ENCODE results near the gene GNPTG. TPM values are rescaled to one million over a fixed set of nuclear protein-coding genes. Genes with fewer than 3 reads are reported as not detected.

Gene GNPTG
- total and polyA plus RNA-seq, 2 of the 8 experiments (the other 6 are each of a cell fraction or from before 2014, with no cell fraction given), result 26.2 to 51.2 TPM

- Histone ChIP-seq H2AFZ (ENCODE audit: low read length) (no peak overlapping the region), H3K36me3 (ENCODE audit: control insufficient read depth in 2 of 4, insufficient read depth in 4 of 4, low read length in 3 of 4) (peaks cover 52 to 79% (median 68%) of the 10 kb centered on the region in 4 experiments), H3K79me1 (ENCODE audit: low read depth, low read length) (peaks cover 13% of the 10 kb centered on the region), H3K4ac (replicated peaks; ENCODE audit: insufficient read length, low read depth, low read length) (no peak overlapping the region), H3K27ac (ENCODE audit: low read depth, low read length) (no peak overlapping the region), H2BK12ac (ENCODE audit: low read depth, low read length) (no peak overlapping the region), H3K4me1 (replicated peaks in 1 of 4; ENCODE audit: control insufficient read depth in 3 of 4, insufficient read depth in 4 of 4, low read length in 3 of 4) (no peaks in the 10 kb centered on the region; a peak in 1 of 7 replicates), H4K91ac (replicated peaks; ENCODE audit: insufficient read length, low read length) (no peak overlapping the region), H3K9me3 (ENCODE audit: insufficient read depth in 2 of 2, low read depth in 1 of 2, low read length in 1 of 2) (no peaks in the 10 kb centered on the region), H3K14ac (ENCODE audit: insufficient read length) (no peak overlapping the region), H3K23ac (ENCODE audit: insufficient read length) (no peak overlapping the region), H2BK120ac (replicated peaks; ENCODE audit: low read depth, low read length) (no peak overlapping the region), H3K4me2 (ENCODE audit: insufficient read depth in 1 of 2, low read depth in 2 of 2, low read length in 2 of 2) (no peak overlapping the region), H2BK20ac (ENCODE audit: low read length) (no peak overlapping the region), H4K5ac (ENCODE audit: insufficient read length, low read depth, low read length) (no peak overlapping the region), H3K79me2 (ENCODE audit: control insufficient read depth in 1 of 2, insufficient read depth in 2 of 2, low read length in 2 of 2) (peaks cover 0 to 19% of the 10 kb centered on the region in 2 experiments; a peak in 2 of 4 replicates), H2BK5ac (ENCODE audit: low read depth, low read length) (no peak overlapping the region), H3K9ac (replicated peaks in 1 of 4; ENCODE audit: extremely low read depth in 1 of 4, low read depth in 3 of 4, low read length in 3 of 4) (no peak overlapping the region), H2BK15ac (ENCODE audit: low read length) (no peak overlapping the region), H3K23me2 (ENCODE audit: low read depth, low read length) (no peaks in the 10 kb centered on the region), H3K4me3 (ENCODE audit: extremely low read depth in 1 of 4, insufficient read depth in 2 of 4, low read depth in 3 of 4, low read length in 4 of 4) (no peak overlapping the region), H4K8ac (ENCODE audit: extremely low read depth, insufficient read depth, low read length) (no peak overlapping the region), H2AK5ac (ENCODE audit: low read depth, low read length) (no peak overlapping the region), H3K56ac (replicated peaks; ENCODE audit: insufficient read length, low read depth, low read length) (no peak overlapping the region), H3K27me3 (replicated peaks in 1 of 4; ENCODE audit: control insufficient read depth in 3 of 4, extremely low read depth in 1 of 4, insufficient read depth in 3 of 4, low read length in 3 of 4) (no peaks in the 10 kb centered on the region), H3K18ac (ENCODE audit: extremely low read depth, low read length) (no peak overlapping the region), H4K20me1 (replicated peaks in 1 of 2; ENCODE audit: control insufficient read depth in 1 of 2, insufficient read depth in 2 of 2, low read length in 2 of 2) (peaks cover 23 to 34% of the 10 kb centered on the region in 2 experiments)
- ChIA-PET CTCF (ENCODE audit: partially characterized antibody) (interaction anchor here (0.7 kb wide), 1 partner anchor 9 kb away, joined by 3 read pairs; no protein-coding TSS in a partner anchor), POLR2A (ENCODE audit: partially characterized antibody) (interaction anchor here (1.0 to 1.4 kb wide), 3 partner anchors 9 to 43 kb away, joined by 3 to 5 read pairs (median 4); no protein-coding TSS in a partner anchor)
- TF ChIP-seq SP1 (IDR thresholded peaks at IDR 0.05; ENCODE audit: low read depth, low read length) (no peak), KDM5A (IDR thresholded peaks at IDR 0.05; ENCODE audit: low read length) (no peak), SUZ12 (IDR thresholded peaks at IDR 0.05; ENCODE audit: low read length) (no peak), PHF8 (conservative IDR thresholded peaks at IDR 0.05; ENCODE audit: low read depth, low read length) (no peak), NANOG (IDR thresholded peaks at IDR 0.05; ENCODE audit: insufficient read depth, low read depth, low read length, poor library complexity, severe bottlenecking) (no peak), GTF2F1 (IDR thresholded peaks at IDR 0.05; ENCODE audit: borderline replicate concordance, low read depth, low read length) (no peak), FOSL1 (IDR thresholded peaks at IDR 0.05; ENCODE audit: insufficient read depth, low read depth, low read length) (no peak)
- FAIRE-seq (no peak), DNase-seq (ENCODE audit: low read depth in 1 of 2, low spot score in 2 of 2) (no peak)
- WGBS, 2 experiments (ENCODE audit: extremely low coverage in 1 of 2, insufficient coverage in 1 of 2, insufficient read length in 1 of 2, insufficient replicate concordance in 2 of 2, low coverage in 1 of 2, low lambda C conversion rate in 2 of 2, missing lambda C conversion rate in 1 of 2), result 92% methylated on average over 14 of the region's 22 CpGs; no CpG with 5 or more reads in 1 of the 2 experiments
These were observed 31.0 kb upstream of the GNPTG start for GRCh38 chr16:1320658-1321240.
